Testis (tissue), 5 donors: ENCODE measurements around the gene ENTPD8. TPM values are rescaled to one million over a fixed set of nuclear protein-coding genes. Genes with fewer than 3 reads are reported as not detected.
A peak's percentile ranks its signal among the peaks of the same experiment; 100 is the strongest.

Experiments
- DNase-seq: peaks from one replicate; pipeline ENCODE4 v3.0.0-alpha.2; 2019
- H3K27ac ChIP-seq, 2 donors: fragments of 200-600 bp; sonication (generic); one replicate each; pipeline ENCODE4 v1.5.1; 2019
- H3K27me3 ChIP-seq: fragments of 200-600 bp; sonication (generic); one replicate; pipeline ENCODE4 v1.5.1; 2019
- H3K36me3 ChIP-seq: fragments of 200-600 bp; sonication (generic); one replicate; pipeline ENCODE4 v1.5.1; 2017; ENCODE audit warnings: low read depth; ENCODE audit errors: missing control alignments
- H3K4me1 ChIP-seq: fragments of 200-600 bp; sonication (generic); one replicate; pipeline ENCODE4 v1.5.1; 2019
- H3K4me3 ChIP-seq, 2 donors: fragments of 200-600 bp; sonication (generic); one replicate each; pipeline ENCODE4 v1.5.1; 2017 to 2019
- H3K9me3 ChIP-seq: fragments of 200-600 bp; sonication (generic); one replicate; pipeline ENCODE4 v1.5.1; 2017
- CTCF ChIP-seq, 3 experiments: fragments of 450-650 bp in 2 of 3; fragments of 200-600 bp in 1 of 3; sonication (generic) in 1 of 3; IDR thresholded peaks; one replicate each; pipeline ENCODE4 v1.5.1; 2016 to 2019; ENCODE audit warnings: antibody characterized with exemption in 3 of 3, mild to moderate bottlenecking in 2 of 3, moderate library complexity in 1 of 3
- POLR2A ChIP-seq: fragments of 450-650 bp; IDR thresholded peaks from one replicate; pipeline ENCODE4 v1.6.1; 2017; ENCODE audit warnings: antibody characterized with exemption, mild to moderate bottlenecking, moderate library complexity
- WGBS, 2 donors: methylation state at CpG; one replicate each; pipeline ENCODE4 v1.1.5; 2018; 5-methylcytosine and 5-hydroxymethylcytosine counted together
- intact Hi-C: fragments of 100-400 bp; cut with DNase I; formaldehyde crosslinking; loops from one replicate; pipeline ENCODE4 v1.15.1; 2023; ENCODE audit warnings: low total_unique reads
- long read RNA-seq, 2 donors: transcript quantifications; one replicate each; lab custom pipeline, GENCODE V29; 2026
- polyA plus RNA-seq: library from polyadenylated mRNA; stranded (reverse); fragments of 350-450 nt; fragmentation: Illumina TruSeq; extraction: RNeasy Lipid Tissue Mini Kit (QIAGEN cat#74804); gene quantifications from one replicate; pipeline ENCODE4 v1.2.3, GENCODE V29; 2014; ENCODE audit warnings: low read depth, low replicate concordance; ENCODE audit not compliant: insufficient read depth
- total RNA-seq, 2 donors: library from RNA; depleted of rRNA; stranded (reverse); fragments of >200 nt; gene quantifications; one replicate each; pipeline ENCODE4 v1.2.3, GENCODE V29; 2016

ENTPD8 gene
- total RNA-seq (1 to 10 TPM; 2.0 to 2.2 TPM), polyA plus RNA-seq (0.37 TPM)
- long read RNA-seq, donor 1, result 0 reads
- long read RNA-seq, donor 2, result 0 reads

GRCh38 chr9:137441289-137441934, at the start of gene ENTPD8:
TSS of gene ENTPD8 (minus strand) at chr9:137441357. CDS start at chr9:137438285, 3,072 bp downstream.
- H3K36me3 ChIP-seq, result no peaks in the 10 kb centered on the region
- DNase-seq, result no peak
- TF ChIP-seq POLR2A, result no peak
- H3K4me1 ChIP-seq, result no peaks in the 10 kb centered on the region
- H3K4me3 ChIP-seq, result peak within 1 kb of the TSS; percentile 22 to 60
- H3K9me3 ChIP-seq, result no peaks in the 10 kb centered on the region
- intact Hi-C loops, result no loop called here
- WGBS, 2 donors, result 0 to 1% methylated on average over 1 to 28 of the region's 62 CpGs
- H3K27me3 ChIP-seq, result no peaks in the 10 kb centered on the region
- no peak within 1 kb of the TSS for H3K27ac ChIP-seq

- intact Hi-C loops, result no loop called here
- no peak for TF ChIP-seq POLR2A
- TF ChIP-seq CTCF (IDR thresholded peaks at IDR 0.05), result no peak
- 93 to 94% methylated on average over 9 of the region's 9 CpGs for WGBS, 2 donors
Measured at GRCh38 chr9:137490532-137491186, 49.5 kb upstream of the ENTPD8 start.

GRCh38 chr9:137488906-137489305, 47.7 kb upstream of the ENTPD8 start:
- WGBS, 2 donors, result 88 to 94% methylated on average over 2 to 6 of the region's 6 CpGs
- no peak for DNase-seq
- no peak overlapping the region for H3K27ac ChIP-seq
- no peaks in the 10 kb centered on the region for H3K36me3 ChIP-seq
- H3K4me3 ChIP-seq, result no peak overlapping the region
- intact Hi-C loops, result no loop called here
- H3K27me3 ChIP-seq, result no peaks in the 10 kb centered on the region
- H3K9me3 ChIP-seq, result no peaks in the 10 kb centered on the region
- no peaks in the 10 kb centered on the region for H3K4me1 ChIP-seq
- TF ChIP-seq POLR2A, result no peak
- no peak for TF ChIP-seq CTCF (IDR thresholded peaks at IDR 0.05)

More at GRCh38 chr9:137490532-137491186, 49.5 kb upstream of the ENTPD8 start:
- no peak overlapping the region for H3K27ac ChIP-seq
- H3K4me3 ChIP-seq, result no peak overlapping the region
- no peaks in the 10 kb centered on the region for H3K36me3 ChIP-seq
- DNase-seq, result no peak
- no peaks in the 10 kb centered on the region for H3K9me3 ChIP-seq
- no peaks in the 10 kb centered on the region for H3K4me1 ChIP-seq
- no peaks in the 10 kb centered on the region for H3K27me3 ChIP-seq

GRCh38 chr9:137488327-137488653, 47.1 kb upstream of the ENTPD8 start:
- 93% methylated on average over 3 to 6 of the region's 6 CpGs for WGBS, 2 donors
- TF ChIP-seq POLR2A (no peak), CTCF (IDR thresholded peaks at IDR 0.05) (no peak)

GRCh38 chr9:137487454-137488326, 46.5 kb upstream of the ENTPD8 start:
- Histone ChIP-seq H3K36me3 (no peaks in the 10 kb centered on the region), H3K9me3 (no peaks in the 10 kb centered on the region), H3K27me3 (no peaks in the 10 kb centered on the region), H3K4me3 (no peak overlapping the region), H3K4me1 (no peaks in the 10 kb centered on the region), H3K27ac (no peak overlapping the region)
- intact Hi-C loops, result no loop called here
- no peak for DNase-seq
- 93 to 94% methylated on average over 33 to 41 of the region's 41 CpGs for WGBS, 2 donors
- TF ChIP-seq POLR2A (no peak), CTCF (IDR thresholded peaks at IDR 0.05) (no peak)

More at GRCh38 chr9:137488327-137488653, 47.1 kb upstream of the ENTPD8 start:
- Histone ChIP-seq H3K4me3 (no peak overlapping the region), H3K36me3 (no peaks in the 10 kb centered on the region), H3K9me3 (no peaks in the 10 kb centered on the region), H3K27me3 (no peaks in the 10 kb centered on the region), H3K4me1 (no peaks in the 10 kb centered on the region), H3K27ac (no peak overlapping the region)
- no peak for DNase-seq
- intact Hi-C loops, result no loop called here
